ENCODE data around the gene COPB2.
"Not testable (repeated sequence)": the region's sequence is repeated elsewhere in the genome, so short reads cannot be mapped to it uniquely, and the experiment has no call there.

COPB2 gene

DNA sequence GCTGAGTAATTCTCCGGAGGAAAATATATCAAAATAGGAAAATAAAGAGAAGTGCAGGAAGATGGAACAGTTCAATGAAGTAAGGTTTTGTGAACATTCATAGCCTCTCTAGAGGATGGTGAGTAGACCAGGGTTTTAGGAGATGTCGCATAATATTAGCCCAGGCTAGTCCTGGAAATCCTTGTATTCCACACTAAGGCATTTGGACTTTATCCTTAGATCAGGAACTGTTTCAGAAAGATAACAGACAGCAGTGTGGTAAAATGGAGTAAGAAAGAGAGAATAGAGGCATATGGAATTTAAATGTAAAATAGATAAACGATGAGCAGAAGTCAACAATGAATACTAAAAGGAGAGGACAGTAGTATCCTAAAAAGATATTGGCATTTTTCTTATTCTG lies 12.1 kb downstream of the COPB2 start:
- DNase-seq: no peak

GRCh38 chr3:139374099-139374498 lies 15.3 kb downstream of the COPB2 start:
- DNase-seq: no peak

DNA sequence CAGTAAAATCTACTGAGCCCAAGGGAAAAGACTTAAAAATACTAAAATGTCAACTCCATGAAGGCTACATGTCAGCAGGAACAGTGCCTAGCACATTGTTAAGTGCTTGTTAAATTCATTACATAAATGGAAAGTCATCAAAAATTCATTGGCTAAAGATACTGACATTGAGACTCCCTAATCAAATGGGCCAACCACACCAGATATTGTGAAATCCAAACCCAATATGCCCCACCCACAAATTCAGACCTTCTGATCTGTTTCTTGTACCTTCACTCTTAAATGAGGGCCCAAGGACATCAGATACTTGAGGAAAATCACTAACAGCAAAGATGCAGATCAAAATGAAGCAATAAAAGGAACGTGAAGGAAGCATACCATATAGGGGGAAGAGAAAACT lies 24.9 kb downstream of the COPB2 start:
- no peak for DNase-seq

- DNase-seq: no peak
Observed at GRCh38 chr3:139361276-139361675, 28.2 kb downstream of the COPB2 start.

- no peak for DNase-seq
Observed at GRCh38 chr3:139358841-139359562, 30.4 kb downstream of the COPB2 start.

DNA sequence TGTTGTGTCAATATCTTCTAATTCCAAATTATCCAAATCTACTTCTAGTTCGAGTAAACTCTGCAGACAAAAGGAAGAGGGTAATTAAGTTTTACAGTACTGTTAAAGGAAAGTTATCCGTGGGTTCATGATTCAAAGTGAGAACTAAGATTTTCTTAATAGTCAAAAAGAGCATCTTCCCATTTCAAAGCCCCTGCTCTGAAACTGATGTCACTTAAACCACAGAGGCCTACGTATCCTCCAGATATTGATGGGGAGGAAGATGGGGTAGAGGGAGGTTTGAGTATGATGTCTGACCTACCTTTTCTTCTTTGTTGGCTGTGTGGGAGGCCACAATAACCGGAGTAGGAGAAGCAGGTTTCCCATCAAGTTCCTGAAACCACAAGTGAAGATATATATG lies 31.5 kb downstream of the COPB2 start:
- DNase-seq: peak; percentile 14

- DNase-seq: no peak
Observed at GRCh38 chr3:139355891-139356290, 33.6 kb downstream of the COPB2 start.

- DNase-seq: no peak
Observed at GRCh38 chr3:139355476-139355875, 34.0 kb downstream of the COPB2 start.

DNA sequence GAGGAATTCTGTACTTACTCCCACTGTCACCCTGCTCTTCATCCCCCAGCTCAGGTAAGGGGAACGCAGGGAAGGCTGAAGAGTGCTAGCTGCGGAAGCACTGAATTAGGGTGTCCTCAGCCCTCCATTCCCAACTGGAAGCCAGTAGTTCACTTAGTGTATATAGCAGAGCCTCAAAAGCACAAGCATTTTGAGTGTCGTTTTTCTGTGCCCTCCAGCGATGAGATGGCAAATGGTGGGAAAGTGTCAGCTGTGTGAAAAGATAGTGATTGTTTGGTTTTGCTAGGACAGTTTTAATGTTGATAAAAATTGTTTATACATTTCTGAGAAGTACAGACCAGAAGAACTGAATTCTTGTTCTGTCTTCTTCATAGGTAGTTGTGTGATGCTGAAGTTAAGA lies 34.8 kb downstream of the COPB2 start:
- DNase-seq: no peak

- no peak for DNase-seq
Observed at GRCh38 chr3:139353920-139354556, 35.4 kb downstream of the COPB2 start.

DNA sequence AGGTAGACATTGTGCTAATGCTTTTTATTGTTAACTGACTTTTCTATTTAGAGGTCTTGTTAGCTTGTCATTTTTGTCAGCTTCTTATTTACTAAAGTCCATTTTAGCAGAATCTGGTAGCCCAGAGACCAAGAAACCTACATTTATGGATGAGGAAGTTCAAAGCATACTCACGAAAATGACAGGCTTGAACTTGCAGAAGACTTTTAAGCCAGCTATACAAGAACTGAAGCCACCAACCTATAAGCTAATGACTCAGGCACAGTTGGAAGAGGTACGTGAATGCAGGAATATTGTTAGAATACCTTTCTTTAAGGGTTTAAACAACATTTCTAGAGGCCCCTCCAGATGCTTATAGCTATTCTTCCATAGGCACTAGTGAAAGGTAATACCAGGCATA lies 42.7 kb downstream of the COPB2 start:
- no peak for DNase-seq

GRCh38 chr3:139343895-139344856 lies 45.3 kb downstream of the COPB2 start, which contains the start of gene MRPS22:
MRPS22 (plus strand) TSS chr3:139344020; CDS start chr3:139344027, 7 bp downstream.
- peak; percentile 86 for DNase-seq

GRCh38 chr3:139342054-139342453 lies 47.4 kb downstream of the COPB2 start:
- no peak for DNase-seq

DNA sequence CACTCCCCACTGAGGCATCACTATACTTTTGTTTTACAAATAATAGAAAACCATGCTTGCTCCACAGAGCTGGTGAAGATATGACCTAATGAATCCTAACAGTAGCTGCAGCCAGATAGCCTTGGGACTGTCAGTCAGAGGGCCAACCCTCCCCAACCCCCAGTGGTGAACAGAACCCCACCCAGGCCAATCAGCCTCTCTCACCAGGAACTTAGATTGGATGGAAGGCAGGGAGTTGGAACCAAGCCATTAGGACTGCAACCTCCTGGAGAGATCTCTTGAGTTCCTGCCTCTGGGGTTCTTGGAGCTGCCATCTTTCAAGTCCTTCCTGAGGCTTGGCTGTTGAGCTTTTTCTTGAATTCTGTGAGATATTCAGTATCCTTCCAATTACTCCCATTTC lies 48.7 kb downstream of the COPB2 start:
- DNase-seq: no peak

- peak; percentile 66 for DNase-seq
Observed at GRCh38 chr3:139339219-139339906, 50.1 kb downstream of the COPB2 start.

DNA sequence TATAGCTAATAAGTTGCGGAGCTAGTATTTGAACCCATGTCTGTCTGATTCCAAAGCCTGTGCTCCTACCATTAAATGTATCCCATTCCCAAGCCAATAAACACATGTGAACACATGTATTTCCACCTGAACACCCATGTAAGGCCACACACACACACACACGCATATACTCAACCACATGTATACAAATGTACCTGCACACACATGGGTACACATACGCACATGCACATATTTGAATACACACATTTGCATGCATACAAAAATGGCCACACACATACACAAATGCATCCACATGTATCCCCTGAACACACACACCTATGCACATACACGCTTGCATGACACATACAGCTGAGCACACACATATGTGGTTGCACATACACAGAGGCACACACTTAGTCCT lies 51.0 kb downstream of the COPB2 start:
- no peak for DNase-seq

- DNase-seq: not testable (repeated sequence)
Observed at GRCh38 chr3:139334675-139335074, 54.8 kb downstream of the COPB2 start.

- no peak for DNase-seq
Observed at GRCh38 chr3:139332092-139332491, 57.4 kb downstream of the COPB2 start.

DNA sequence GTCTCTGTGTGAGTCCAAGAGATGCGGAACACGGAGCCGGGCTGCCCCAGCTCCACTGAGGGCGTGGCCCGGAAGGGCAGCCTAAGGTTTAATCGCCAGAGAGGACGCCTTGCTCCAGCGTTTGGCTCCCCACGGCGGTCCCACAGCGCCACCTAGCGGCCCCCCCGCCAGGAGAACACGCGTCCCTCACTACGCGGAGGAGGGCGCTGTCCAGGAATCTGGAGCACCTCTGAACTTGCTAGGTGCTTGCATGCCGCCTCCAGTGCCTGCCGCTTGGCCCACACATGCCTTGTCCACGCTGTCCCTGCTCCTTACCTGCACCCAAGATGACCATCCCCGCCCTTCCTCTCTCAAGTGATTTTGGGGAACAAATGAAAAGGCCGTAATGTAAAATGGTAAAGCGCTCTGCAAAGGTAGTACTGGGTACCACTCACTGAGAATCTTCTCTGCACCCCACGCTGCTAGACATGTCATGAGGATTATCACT lies 60.0 kb downstream of the COPB2 start:
- DNase-seq: peak; percentile 93

DNA sequence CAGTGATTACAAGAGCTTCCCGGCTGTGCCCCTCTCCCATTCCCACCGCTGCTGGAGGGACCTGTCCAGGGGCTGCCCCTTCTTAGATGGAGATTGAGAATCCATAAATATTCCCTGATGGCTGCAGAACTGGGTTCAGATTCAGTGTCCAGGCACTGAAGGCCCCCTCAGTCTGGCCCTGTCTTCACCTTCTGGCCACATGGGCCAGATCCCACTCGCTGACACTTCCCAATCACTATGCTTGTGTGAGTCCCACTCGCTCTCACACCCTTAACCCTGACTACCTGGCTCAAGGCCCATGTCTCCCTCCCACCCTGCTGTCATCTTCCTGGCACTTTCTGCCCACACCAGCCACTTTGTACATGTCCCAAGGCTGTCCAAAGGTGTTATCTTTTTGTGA lies 61.1 kb downstream of the COPB2 start:
- no peak for DNase-seq

GRCh38 chr3:139327861-139328260 lies 61.6 kb downstream of the COPB2 start:
- DNase-seq: peak; percentile 12

GRCh38 chr3:139327231-139327630 lies 62.2 kb downstream of the COPB2 start:
- DNase-seq: no peak

DNA sequence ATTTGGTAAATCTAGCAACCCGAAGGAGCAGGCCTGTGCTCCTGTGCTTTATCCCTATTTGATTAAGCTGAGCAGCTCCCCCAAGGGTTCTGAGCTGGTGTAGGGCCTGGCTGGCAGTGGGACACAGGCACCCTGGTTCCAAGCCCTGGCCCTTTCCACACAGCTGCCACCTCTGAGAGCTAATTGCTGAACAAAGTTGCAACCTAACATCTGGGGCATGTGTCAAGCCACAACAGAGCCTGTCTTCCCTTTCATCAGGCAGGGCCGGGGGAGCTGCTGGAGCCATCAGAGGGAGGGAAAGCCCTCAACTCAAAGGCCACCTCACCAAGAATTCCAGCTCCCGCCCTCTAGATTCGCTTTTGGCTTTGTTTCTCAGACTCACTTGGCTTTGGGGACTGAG lies 62.7 kb downstream of the COPB2 start:
- no peak for DNase-seq

Data from stimulated activated CD4-positive, alpha-beta T cell treated with anti-CD3 and anti-CD28 coated beads, Interleukin-15, amount 100 ng/mL, for 24 hours (primary cell).